NCI-H1048 (cell line): ENCODE measurements around the gene DLG1.

Source experiments
- DNase-seq: peaks from one replicate; lab custom pipeline; 2025; lab: John Stamatoyannopoulos, UW

The DLG1 gene

GRCh38 chr3:197171481-197172067 is 126.8 kb downstream of the DLG1 start:
- DNase-seq: no peak

GRCh38 chr3:197169028-197169427 is 129.4 kb downstream of the DLG1 start:
- DNase-seq: no peak

DNA sequence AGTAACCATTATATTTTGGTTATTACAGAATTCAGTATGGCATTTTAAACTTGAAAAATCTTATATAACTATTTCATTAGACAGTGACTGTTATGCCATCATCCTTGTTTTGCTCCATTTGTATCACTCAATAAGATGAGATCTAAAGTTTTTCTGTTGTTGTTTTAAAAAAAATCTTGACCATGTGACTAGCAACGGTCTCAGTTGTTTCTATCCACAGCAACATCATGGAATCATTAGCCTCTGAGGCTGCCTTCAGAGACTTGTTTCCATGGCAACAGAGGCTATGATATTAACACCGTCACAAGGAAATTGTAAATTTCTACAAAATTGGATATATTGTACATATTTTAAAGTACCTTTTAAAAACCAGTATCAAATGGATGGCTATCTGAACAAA is 129.8 kb downstream of the DLG1 start:
- no peak for DNase-seq

DNA sequence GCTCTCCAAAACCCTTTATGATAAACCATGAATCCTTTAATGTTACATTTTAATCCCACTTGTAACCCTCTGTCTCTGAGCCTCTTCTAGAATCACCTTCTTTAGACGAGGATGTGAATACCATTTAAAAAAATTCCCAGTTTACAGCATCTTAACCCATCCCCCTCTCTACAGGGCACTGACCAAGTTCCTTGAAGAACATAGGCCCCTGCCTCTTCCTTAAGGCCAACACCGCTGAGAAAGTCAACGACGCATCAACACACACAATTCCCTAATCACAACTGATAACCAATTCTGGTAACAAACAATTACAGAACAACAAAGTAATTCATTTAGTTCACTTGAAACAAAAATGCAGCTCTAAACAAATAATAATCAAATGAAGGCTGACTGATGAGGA is 130.3 kb downstream of the DLG1 start:
- no peak for DNase-seq

GRCh38 chr3:197167549-197167948 is 130.9 kb downstream of the DLG1 start:
- DNase-seq: no peak

DNA sequence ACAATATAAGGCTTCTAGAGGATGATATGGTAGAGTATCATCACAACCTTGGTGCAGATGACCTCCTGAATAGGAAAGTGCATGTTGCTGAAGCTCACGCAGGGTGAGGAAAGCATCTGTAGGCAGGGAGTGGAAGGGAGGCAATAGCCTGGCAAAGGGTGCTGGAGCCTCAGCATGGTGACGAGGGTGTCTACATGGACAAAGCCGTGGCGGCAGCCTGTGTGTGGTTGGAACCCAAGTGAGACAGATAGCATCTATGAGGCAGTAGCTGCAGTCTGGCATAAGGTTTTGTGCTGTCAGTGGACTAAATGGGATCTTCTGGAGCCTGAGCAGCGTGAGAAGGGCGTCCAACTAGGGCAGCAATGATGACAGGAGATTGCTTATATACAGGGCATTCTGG is 132.5 kb downstream of the DLG1 start:
- no peak for DNase-seq

GRCh38 chr3:197155046-197155445 is 143.4 kb downstream of the DLG1 start:
- DNase-seq: no peak

GRCh38 chr3:197151580-197151979 is 146.8 kb downstream of the DLG1 start:
- peak; percentile 82 for DNase-seq

DNA sequence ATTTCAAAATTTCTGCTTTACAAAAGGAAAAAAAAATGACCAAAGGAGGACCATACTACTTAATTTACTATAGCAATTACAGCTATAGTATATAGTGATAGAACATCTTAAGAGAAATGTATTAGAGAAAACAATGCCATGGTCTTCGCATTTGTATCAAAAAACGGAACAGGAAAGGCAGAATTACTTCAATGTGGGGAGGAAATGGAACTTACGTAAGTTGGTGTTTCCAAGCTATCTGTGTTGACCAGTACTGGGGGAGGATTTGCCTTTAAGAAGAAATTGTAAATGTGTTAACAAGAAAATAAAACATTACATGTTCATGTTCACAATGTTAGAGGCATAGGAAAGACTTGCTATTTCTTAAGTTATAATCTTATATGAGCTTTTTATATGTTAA is 148.9 kb downstream of the DLG1 start:
- no peak for DNase-seq

GRCh38 chr3:197144188-197144587 is 154.2 kb downstream of the DLG1 start:
- DNase-seq: no peak

DNA sequence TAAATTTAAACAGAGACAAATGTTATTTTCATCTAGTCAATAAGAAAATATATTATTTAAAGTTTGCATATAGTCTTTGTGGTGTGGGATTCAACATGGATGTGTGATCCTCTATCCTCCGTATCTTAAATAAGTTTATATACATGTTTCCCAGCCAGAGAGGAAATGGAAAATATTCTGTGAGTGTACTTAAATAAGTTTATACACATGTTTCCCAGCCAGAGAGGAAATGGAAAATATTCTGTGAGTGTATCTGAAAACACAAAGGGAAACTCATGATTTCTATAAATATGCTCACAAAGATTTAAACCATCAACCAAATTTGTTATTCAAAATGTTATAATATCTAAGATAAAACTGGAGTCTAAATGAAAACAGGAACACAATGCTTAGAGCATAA is 158.8 kb downstream of the DLG1 start:
- DNase-seq: no peak

DNA sequence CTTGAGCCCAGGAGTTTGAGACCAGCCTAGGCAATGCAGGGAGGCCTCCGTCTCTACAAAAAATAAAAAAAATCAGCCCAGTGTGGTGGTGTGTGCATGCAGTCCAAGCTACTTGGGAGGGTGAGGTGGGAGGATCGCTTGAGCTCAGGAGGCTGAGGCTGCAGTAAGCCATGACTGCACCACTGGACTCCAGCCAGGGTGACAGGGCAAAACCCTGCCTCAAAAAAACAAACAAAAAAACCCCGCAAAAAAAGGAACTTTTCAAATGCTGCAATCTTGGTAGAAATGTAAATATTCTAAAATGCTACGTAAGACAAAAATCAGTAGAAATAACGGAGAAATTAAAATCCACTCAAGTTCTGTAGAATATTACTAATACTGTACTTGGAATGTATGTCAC is 160.7 kb downstream of the DLG1 start:
- no peak for DNase-seq

- no peak for DNase-seq
These were observed 161.7 kb downstream of the DLG1 start for GRCh38 chr3:197136744-197137143.

- DNase-seq: no peak
These were observed 163.2 kb downstream of the DLG1 start for GRCh38 chr3:197135212-197135611.

DNA sequence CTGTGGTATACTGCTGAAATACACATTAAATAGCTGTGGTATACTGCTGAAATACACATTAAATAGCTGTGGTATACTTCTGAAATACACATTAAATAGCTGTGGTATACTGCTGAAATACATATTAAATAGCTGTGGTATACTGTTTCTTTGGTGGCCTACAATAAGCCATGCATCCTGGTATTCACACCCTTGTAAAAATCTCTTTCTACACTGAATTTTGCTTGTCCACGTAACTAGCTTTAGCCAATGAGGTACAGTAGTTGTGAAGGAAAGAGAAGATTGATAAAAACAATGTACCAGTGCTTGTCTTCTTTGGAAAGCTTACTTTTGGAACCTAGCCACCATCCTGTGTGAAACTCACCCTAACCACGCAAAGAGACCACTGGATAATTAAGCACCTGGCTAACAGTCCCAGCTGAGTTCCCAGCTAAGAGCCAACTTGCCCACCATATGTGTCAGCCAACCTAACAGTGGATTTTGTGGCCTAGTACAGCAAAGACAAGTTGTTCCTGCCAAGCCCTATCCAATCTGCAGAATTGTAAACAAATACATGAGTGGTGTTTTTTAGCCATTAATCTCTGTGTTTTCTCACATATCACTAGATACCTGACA is 165.4 kb downstream of the DLG1 start:
- no peak for DNase-seq

DNA sequence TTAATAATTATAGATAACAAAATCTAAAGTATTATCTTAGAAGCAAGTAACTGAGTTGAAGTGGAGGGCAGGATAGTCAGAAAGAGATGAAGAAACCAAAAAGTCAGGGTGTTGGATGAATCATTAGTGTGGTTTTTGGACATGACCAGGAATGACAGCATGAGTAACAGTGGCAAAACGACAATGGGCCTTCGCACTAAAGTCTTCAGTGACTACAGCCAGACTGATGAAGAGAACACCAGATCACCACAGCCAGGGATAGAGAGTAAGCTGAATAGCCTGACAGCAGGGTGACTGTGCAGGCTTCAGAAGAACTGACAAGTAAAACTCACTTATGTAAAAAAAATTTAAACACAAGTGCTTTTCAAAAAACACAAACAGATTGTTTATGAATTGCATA is 172.8 kb downstream of the DLG1 start:
- DNase-seq: no peak

GRCh38 chr3:197124713-197125112 is 173.7 kb downstream of the DLG1 start:
- no peak for DNase-seq

DNA sequence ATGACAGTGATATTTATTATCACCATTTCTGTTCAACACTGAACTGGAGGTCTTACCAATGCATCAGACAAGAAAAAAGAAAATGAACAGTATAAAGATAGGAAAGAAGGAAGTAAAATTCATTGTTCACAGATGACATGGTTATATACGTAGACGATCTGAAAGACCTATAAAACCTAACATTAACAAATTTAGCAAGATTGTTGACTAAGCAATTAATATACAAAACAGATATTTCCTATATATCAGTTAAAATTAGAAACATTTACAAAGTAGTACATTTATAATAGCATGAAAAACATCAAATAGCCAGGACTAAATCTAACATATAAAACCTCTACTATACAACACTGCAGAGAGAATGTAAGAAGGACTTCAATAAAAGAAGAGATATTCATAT is 176.0 kb downstream of the DLG1 start:
- no peak for DNase-seq

DNA sequence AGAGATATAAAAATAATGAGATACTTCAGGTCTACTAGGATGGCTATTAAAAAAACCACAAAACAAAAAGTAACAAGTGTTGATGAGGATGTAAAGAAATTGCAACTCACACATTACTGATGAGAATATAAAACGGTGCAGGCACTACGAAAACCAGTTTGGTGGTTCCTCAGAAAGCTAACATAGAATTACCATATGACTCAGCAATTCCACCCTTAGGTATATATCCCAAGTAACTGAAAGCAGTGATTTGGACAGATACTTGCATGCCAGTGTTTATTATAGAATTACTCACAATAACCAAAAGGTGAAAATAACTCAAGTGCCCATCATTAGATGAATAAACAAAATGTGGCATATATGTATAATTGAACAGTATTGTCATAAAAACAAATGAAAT is 181.3 kb downstream of the DLG1 start:
- no peak for DNase-seq

- no peak for DNase-seq
These were observed 184.4 kb downstream of the DLG1 start for GRCh38 chr3:197114007-197114406.

- DNase-seq: no peak
These were observed 186.7 kb downstream of the DLG1 start for GRCh38 chr3:197111685-197112084.

DNA sequence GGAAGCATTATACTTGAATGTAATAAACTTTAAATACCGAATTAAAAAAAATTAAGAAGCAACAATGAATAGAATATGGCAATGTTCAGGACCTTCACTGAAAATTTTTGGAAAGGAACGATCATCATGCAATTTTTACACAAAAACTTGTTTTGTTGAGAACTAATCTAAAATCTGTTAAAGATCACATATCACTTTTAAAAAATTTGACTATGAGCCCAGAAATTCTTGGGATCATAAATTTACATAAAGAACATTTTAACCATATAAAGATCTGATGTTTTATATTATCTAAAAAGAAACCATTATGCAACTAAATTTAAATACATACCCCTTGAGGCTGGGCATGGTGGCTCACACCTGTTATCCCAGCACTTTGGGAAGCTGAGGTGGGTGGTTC is 192.6 kb downstream of the DLG1 start:
- DNase-seq: no peak

DNA sequence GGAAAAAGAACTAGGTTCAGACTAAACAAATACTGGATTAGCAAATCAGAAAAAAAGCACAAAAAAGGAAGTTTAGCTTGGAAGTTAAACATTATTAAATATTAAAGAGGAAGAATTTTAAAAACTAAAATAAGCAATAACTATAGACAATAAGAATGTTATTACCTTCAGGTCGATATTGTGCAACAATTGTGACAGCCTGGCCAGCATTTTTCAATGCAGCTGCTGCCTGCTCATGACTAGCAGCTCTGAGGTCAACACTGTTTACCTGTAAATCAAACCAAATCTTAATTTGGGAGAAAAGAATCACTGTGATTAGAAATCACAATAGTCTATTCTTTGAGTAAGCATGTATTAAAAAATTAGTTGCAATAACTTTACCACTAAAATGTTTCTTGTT is 193.7 kb downstream of the DLG1 start:
- no peak for DNase-seq

DNA sequence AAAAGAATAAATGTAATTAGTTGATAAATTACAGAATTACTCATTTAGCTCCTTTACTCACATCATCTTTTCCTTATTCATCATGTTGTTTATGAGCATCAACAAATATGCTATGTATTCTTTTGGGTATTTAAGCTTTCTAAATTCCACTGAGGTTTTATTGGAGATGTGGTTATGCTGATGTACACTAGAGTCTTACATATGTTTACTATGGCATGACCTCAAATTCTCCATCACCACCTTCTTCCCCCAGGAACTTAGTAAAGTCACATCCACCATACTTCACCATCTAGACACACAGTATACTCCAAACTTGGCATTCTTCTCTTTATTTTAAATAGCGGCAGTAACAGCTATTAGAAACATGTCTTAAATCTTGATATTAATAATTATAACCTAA is 194.6 kb downstream of the DLG1 start:
- DNase-seq: no peak
